ENCODE measurements around the gene SLC24A3.

SLC24A3 gene

DNA sequence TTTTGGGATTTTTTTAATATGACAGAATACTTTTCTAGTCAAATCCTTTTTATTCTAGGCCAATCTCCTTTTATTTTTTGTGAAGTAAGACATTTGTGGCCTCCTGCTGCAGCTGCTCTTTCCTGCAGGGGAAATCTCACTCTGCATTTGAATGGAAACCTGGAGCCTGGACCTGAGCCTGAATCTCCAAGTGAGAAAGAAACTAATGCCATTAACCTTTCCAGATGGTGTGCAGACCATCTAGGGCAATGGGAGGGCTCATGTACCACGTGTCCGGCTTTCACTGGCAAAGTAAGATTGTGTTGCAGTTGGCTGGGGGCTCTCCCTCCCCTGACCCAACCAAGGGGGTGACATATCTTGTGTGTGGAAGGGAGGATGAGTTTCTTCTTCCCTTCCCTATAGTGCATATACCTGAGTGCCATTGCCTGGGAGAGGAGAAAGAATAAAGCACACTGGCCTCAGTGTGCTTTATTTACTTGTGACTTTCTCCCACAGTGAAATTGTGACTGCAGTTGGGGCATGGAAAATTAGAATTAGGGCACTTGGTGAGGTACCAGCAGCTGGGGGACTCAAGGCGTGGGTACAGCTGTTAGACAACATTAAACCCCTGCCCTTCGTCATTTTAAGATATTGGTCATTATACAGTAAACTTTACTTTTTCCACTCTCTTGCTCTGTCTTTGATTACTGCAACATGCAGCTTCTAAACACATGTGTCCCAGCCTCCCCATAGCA lies 385.8 kb downstream of the SLC24A3 start:
- CTCF ChIA-PET, result interaction anchor here (0.6 to 1.3 kb wide), 2 partner anchors 14 to 52 kb away, joined by 4 to 10 read pairs; no protein-coding TSS in a partner anchor
- POLR2A ChIA-PET, result no interaction called here
- no peak overlapping the region for H3K4me3 ChIP-seq (ENCODE audit: low read depth, low read length)
- no peaks in the 10 kb centered on the region for H3K4me1 ChIP-seq (ENCODE audit: control insufficient read depth, insufficient read depth, low read length)
- no peaks in the 10 kb centered on the region for H3K9me3 ChIP-seq (ENCODE audit: control insufficient read depth, insufficient read depth, low read depth, low read length)
- H3K27ac ChIP-seq (ENCODE audit: extremely low read depth, low read depth, low read length), result no peak overlapping the region
- TF ChIP-seq ZNF221 (tag by site-specific recombination; IDR thresholded peaks at IDR 0.05; ENCODE audit: borderline replicate concordance) (no peak), ZNF76 (tag by site-specific recombination; IDR thresholded peaks at IDR 0.05; ENCODE audit: borderline replicate concordance, low read depth) (no peak), KLF17 (tag by site-specific recombination; IDR thresholded peaks at IDR 0.05) (no peak), TSHZ1 (tag by site-specific recombination; IDR thresholded peaks at IDR 0.05; ENCODE audit: borderline replicate concordance) (no peak), HOXD13 (CRISPR knock-in tag; IDR thresholded peaks at IDR 0.05; ENCODE audit: borderline replicate concordance) (no peak), ZNF473 (tag by site-specific recombination; IDR thresholded peaks at IDR 0.05) (no peak), ZNF837 (tag by site-specific recombination; IDR thresholded peaks at IDR 0.05) (no peak), ZBTB17 (tag by site-specific recombination; IDR thresholded peaks at IDR 0.05) (no peak), ZNF10 (tag by site-specific recombination; IDR thresholded peaks at IDR 0.05) (no peak), ZBTB10 (tag by site-specific recombination; IDR thresholded peaks at IDR 0.05) (no peak), ZBTB1 (tag by site-specific recombination; IDR thresholded peaks at IDR 0.05) (no peak), PRDM10 (tag by site-specific recombination; IDR thresholded peaks at IDR 0.05) (no peak), ZNF596 (tag by site-specific recombination; IDR thresholded peaks at IDR 0.05) (no peak), YY1 (tag by site-specific recombination; IDR thresholded peaks at IDR 0.05) (no peak), ZFP37 (tag by site-specific recombination; IDR thresholded peaks at IDR 0.05) (no peak), ZNF132 (tag by site-specific recombination; IDR thresholded peaks at IDR 0.05; ENCODE audit: borderline replicate concordance) (no peak)
- H3K36me3 ChIP-seq (ENCODE audit: control insufficient read depth in 2 of 2, insufficient read depth in 1 of 2, low read length in 2 of 2), result no peaks in the 10 kb centered on the region
